DMS53 (cell line): Measurements from ENCODE around the gene STRN3.
"Not testable (repeated sequence)": the region's sequence is repeated elsewhere in the genome, so short reads cannot be mapped to it uniquely, and the experiment has no call there.

Source experiments
- DNase-seq: peaks from one replicate; lab custom pipeline; 2025; lab: John Stamatoyannopoulos, UW

STRN3 gene

GRCh38 chr14:30969796-30970195 is 56.4 kb downstream of the STRN3 start:
- not testable (repeated sequence) for DNase-seq

- DNase-seq, result not testable (repeated sequence)
Measured at GRCh38 chr14:30967364-30968098, 58.6 kb downstream of the STRN3 start.

GRCh38 chr14:30966415-30967363 is 59.5 kb downstream of the STRN3 start:
- DNase-seq, result no peak

- DNase-seq, result not testable (repeated sequence)
Measured at GRCh38 chr14:30965861-30966260, 60.3 kb downstream of the STRN3 start.

GRCh38 chr14:30962537-30962936 is 63.6 kb downstream of the STRN3 start:
- DNase-seq, result not testable (repeated sequence)

- DNase-seq, result no peak
Measured at GRCh38 chr14:30961330-30961729, 64.8 kb downstream of the STRN3 start.

- no peak for DNase-seq
Measured at GRCh38 chr14:30960216-30960615, 66.0 kb downstream of the STRN3 start.

- DNase-seq, result no peak
Measured at GRCh38 chr14:30958555-30959407, 67.4 kb downstream of the STRN3 start.

GRCh38 chr14:30957813-30958370 is 68.3 kb downstream of the STRN3 start:
- no peak for DNase-seq

GRCh38 chr14:30949651-30950050 is 76.5 kb downstream of the STRN3 start:
- no peak for DNase-seq

- no peak for DNase-seq
Measured at GRCh38 chr14:30943694-30944093, 82.5 kb downstream of the STRN3 start.

- DNase-seq, result no peak
Measured at GRCh38 chr14:30940886-30941285, 85.3 kb downstream of the STRN3 start.

GRCh38 chr14:30938617-30939016 is 87.6 kb downstream of the STRN3 start:
- no peak for DNase-seq

GRCh38 chr14:30935445-30935844 is 90.7 kb downstream of the STRN3 start:
- DNase-seq, result no peak

- not testable (repeated sequence) for DNase-seq
Measured at GRCh38 chr14:30933937-30934336, 92.2 kb downstream of the STRN3 start.

- no peak for DNase-seq
Measured at GRCh38 chr14:30928462-30928861, 97.7 kb downstream of the STRN3 start.

- no peak for DNase-seq
Measured at GRCh38 chr14:30925254-30925653, 100.9 kb downstream of the STRN3 start.

GRCh38 chr14:30921788-30922187 is 104.4 kb downstream of the STRN3 start:
- no peak for DNase-seq

GRCh38 chr14:30921305-30921704 is 104.9 kb downstream of the STRN3 start:
- no peak for DNase-seq

- DNase-seq, result no peak
Measured at GRCh38 chr14:30915596-30915995, 110.6 kb downstream of the STRN3 start.

- DNase-seq, result no peak
Measured at GRCh38 chr14:30914812-30915211, 111.4 kb downstream of the STRN3 start.

GRCh38 chr14:30908826-30909225 is 117.4 kb downstream of the STRN3 start:
- no peak for DNase-seq
